HG02759 (cell line): ENCODE data around the gene USH1C.
A peak's percentile ranks its signal among the peaks of the same experiment; 100 is the strongest.

Experiments
- ATAC-seq: cut with Tn5 transposase; IDR thresholded peaks from one replicate; pipeline ENCODE4 v1.9.1; 2021; ENCODE audit warnings: mild to moderate bottlenecking, moderate library complexity; ENCODE audit not compliant: unreplicated experiment

Gene USH1C

DNA sequence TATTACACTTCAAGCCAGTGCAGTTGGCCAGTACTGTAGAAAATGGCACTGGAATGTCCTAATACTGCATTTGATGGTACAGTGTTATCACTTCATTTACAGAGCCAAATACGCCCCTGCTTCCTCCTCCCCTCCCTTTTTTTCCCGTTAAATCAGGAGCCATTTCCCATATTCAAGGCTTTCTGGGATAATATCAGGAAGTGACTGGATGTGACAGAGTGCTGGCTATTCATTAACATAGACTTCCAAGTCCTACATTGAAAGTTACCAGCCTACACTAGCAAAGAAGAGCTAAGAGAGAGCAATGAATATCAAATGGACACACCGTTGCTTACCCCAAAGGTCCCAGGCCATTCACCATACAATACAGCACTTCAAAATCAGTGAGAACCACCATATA is 35.4 kb downstream of the USH1C start:
- ATAC-seq: no peak

- no peak for ATAC-seq
Observed at GRCh38 chr11:17508306-17508705, 35.9 kb downstream of the USH1C start.

DNA sequence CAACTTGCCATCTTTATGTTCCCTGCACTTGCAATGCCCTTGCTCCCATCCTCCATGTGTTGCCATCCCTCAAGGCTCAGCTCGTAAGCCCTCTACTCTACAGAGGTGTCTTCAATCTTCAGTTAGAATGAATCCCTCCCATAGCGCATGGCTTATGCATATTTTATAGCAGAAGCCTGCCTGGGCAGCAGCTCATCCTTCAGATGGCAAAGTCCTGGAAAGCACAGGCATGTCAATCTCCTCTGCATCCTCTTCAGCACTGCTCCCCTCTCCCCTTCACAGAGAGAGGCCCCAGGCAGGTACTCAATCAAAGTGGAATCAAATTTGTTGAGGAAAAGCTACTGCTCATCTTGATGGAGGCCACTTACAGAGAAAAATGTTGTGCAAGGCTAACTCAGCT is 36.4 kb downstream of the USH1C start:
- ATAC-seq: no peak

- ATAC-seq: peak; percentile 73
Observed at GRCh38 chr11:17506942-17507341, 37.3 kb downstream of the USH1C start.

DNA sequence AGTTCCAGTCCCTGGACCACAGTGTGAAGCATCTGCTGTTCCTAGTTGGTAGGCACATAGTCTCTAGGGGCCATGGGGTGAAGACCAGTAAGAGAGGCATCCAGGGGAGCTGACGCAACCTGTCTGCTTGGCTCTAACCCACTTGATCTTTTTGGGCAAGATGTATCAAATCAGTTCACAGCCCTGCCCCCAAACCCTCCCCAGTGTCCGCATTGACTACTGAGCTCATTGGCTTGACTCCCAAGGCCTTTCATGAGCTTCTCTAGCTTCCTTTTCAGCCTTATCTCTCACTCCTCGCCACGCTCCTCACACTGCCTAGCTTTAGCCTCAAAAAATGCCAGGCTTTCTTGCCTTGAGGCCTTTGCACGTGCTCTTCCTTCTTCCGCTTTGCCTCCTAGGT is 37.9 kb downstream of the USH1C start:
- ATAC-seq: no peak

DNA sequence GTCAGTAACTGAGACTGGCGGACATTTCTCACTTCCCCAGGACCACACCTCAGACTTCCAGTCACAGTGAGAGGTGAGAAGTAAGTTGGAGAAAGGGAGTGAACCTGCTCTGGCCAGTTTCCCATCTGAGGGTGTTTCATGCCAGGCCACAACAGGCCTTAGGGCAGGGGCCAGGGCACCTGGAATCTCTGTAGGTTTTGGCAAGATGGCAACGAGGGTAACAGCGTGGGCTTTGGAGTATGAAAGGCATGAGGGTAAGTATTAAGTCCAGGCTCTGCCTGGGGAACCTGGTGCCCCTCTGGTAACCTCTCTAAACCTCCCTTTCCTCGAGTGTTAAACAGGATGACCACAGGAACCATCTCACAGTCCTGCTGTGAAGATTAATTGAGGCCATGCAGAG is 39.1 kb downstream of the USH1C start:
- ATAC-seq: no peak

GRCh38 chr11:17504330-17505107 is 39.7 kb downstream of the USH1C start:
- ATAC-seq: peak; percentile 65

DNA sequence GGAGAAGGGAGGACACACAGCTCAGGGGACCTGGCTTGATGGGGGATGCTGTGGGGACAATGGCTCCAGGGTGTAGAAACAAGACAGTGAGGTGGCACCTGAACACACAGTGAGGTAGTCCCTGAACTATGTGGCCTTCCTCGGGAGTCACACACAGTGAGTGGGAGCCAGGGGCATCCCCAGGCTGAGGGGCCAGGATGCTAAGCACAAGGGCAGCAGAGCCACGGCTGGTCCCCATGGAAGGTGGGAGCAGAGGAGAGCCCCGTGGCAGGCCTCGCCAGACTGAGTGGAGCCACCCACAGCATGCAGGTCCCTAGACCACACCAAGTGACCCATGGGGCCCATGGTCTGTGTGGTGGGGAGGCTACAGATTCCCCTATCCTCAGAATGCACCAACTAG is 41.6 kb downstream of the USH1C start:
- ATAC-seq: no peak

- ATAC-seq: no peak
Observed at GRCh38 chr11:17500673-17501072, 43.5 kb downstream of the USH1C start.

GRCh38 chr11:17498475-17498874 is 45.7 kb downstream of the USH1C start:
- no peak for ATAC-seq

DNA sequence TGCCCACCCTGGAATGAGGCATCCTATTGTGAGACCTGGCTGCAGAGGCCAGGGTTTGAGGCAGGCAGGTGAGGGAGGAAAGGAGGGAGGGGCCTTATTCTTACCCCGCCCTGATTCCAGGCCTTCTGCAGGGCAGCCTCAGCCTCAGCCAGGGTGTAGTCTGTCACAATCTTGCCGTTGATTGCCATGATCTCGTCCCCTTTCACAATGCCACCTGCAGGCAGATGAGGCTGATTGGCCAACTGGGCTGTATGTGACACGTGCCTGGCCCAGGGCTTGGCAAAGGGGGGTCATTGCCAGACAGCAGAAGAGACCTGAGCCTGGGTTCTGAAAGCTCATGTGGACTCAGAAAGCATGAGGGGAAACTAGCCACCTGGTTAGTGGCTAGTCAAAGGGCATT is 46.2 kb downstream of the USH1C start:
- ATAC-seq: no peak

DNA sequence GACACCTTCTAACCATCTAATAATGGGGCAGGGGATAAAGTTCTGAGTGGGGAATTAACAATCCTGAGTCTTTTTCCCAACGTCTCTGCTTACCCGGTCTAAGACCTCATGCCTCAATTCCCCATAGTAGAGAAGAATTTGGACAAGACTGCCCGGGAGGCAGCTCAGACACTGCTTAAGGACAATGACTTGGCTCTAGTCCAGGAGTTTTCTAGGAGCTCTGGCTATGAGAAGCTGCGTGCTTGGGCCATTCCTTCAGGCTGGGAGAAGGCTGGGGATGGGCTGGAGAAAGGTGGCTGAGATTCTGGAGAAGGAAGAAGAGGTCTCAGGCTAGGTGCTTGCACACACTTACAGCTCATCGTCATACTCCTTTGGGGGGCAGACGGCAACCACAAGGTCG is 47.8 kb downstream of the USH1C start:
- no peak for ATAC-seq

GRCh38 chr11:17494019-17494418 is 50.2 kb downstream of the USH1C start:
- ATAC-seq: no peak

- ATAC-seq: no peak
Observed at GRCh38 chr11:17490938-17491337, 53.3 kb downstream of the USH1C start.

DNA sequence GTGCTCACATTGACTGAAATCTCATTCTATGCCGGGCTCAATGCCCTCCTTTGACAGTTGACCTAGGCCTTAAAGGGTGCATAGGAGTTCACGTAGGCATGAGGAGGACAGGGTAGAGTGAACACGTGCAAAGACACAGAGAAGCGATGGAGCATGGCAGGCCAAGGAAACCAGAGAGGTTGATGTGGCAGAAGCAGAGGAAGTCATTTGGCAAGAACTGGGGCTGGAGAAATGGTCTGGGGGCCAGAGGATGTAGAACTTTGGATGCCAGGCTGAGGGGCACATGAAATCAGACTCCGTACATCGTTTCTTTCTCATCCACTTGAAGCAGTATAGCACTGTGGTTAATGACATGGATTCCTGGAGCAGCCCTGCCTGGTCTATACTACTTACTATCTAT is 54.0 kb downstream of the USH1C start:
- no peak for ATAC-seq

- no peak for ATAC-seq
Observed at GRCh38 chr11:17489751-17490150, 54.5 kb downstream of the USH1C start.

- ATAC-seq: no peak
Observed at GRCh38 chr11:17488563-17488962, 55.7 kb downstream of the USH1C start.

DNA sequence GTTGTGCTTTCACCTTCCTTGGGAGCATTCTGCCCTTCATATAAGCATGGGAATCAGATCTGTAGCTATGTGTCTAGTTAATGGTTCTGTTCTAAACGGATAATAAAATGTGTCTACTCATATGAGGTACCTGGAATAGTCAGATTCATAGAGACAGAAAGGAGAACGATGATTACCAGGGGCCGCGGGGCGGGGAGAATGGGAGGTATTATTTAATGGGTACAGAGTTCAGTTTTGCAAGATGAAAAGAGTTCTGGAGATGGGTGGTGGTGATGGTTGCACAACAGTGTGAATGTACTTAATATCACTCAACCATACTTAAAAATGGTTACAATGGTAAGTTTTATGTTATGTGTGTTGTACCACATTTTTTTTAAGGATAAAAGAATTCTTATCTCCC is 57.6 kb downstream of the USH1C start:
- ATAC-seq: no peak

GRCh38 chr11:17483505-17483904 is 60.7 kb downstream of the USH1C start:
- ATAC-seq: no peak

- no peak for ATAC-seq
Observed at GRCh38 chr11:17481905-17482304, 62.3 kb downstream of the USH1C start.

- no peak for ATAC-seq
Observed at GRCh38 chr11:17479284-17480214, 64.7 kb downstream of the USH1C start.

- ATAC-seq: no peak
Observed at GRCh38 chr11:17478070-17478469, 66.1 kb downstream of the USH1C start.
